K562 (cell line): Measurements from ENCODE around the gene KCND3. TPM values are rescaled to one million over a fixed set of nuclear protein-coding genes. Genes with fewer than 3 reads are reported as not detected.

Experiments
- ATAC-seq: fragments of 200-7000 bp; cut with Tn5 transposase; 3 replicates; pipeline ENCODE4 v1.9.1; 2020; ENCODE audit warnings: moderate library complexity
- BruUV-seq: library from RNA; stranded (reverse); fragments of 400-500 nt; replicated peaks from 2 replicates; lab custom pipeline; 2021; lab: Mats Ljungman, UMichigan
- CTCF ChIA-PET: fragments of 300-600 bp; formaldehyde crosslinking; extraction: SDS; loops from one replicate; lab custom pipeline; 2021; ENCODE audit warnings: low intra/inter-chr PET ratio; lab: Yijun Ruan, JAX
- POLR2A ChIA-PET: fragments of 300-600, 350-650 bp; sonication (Branson Sonifier 250); formaldehyde crosslinking; extraction: SDS; loops from one replicate; lab custom pipeline; 2021; ENCODE audit warnings: antibody characterized with exemption, inconsistent platforms; lab: Yijun Ruan, JAX
- DNase-seq, 4 experiments: peaks; one replicate each; pipeline versions ENCODE4 v3.0.0 to v3.0.0-alpha.2; 2011 to 2018; ENCODE audit warnings: low spot score in 3 of 4, mixed read lengths in 3 of 4; ENCODE audit errors: extremely low read depth in 1 of 4
- FAIRE-seq: peaks from 2 replicates; lab custom pipeline; 2011; peaks lifted over from hg19 to GRCh38; lab: Jason Lieb, UNC
- H2AFZ ChIP-seq: 2 replicates; pipeline ENCODE4 v1.6.0; 2011; ENCODE audit warnings: low read depth, low read length, control low read depth, inconsistent platforms
- H3K27ac ChIP-seq: fragments of 200-600 bp; 3 replicates; pipeline ENCODE4 v1.8.0; 2011; ENCODE audit warnings: low read depth, mild to moderate bottlenecking, control low read depth, inconsistent platforms, low read length, moderate library complexity, mixed read lengths; ENCODE audit errors: extremely low read depth
- H3K27me3 ChIP-seq, 2 experiments: fragments of 300-600 bp in 1 of 2; 2 replicates in 1 of 2; 3 replicates in 1 of 2; pipeline versions ENCODE4 v1.6.0 to v1.8.0; 2011; ENCODE audit warnings: inconsistent platforms in 2 of 2, low read length in 2 of 2, mild to moderate bottlenecking in 1 of 2, mixed read lengths in 1 of 2, moderate library complexity in 1 of 2; ENCODE audit not compliant: control insufficient read depth in 2 of 2, insufficient read depth in 2 of 2
- H3K36me3 ChIP-seq: fragments of 300-600 bp; 3 replicates; pipeline ENCODE4 v1.8.0; 2011; ENCODE audit warnings: mild to moderate bottlenecking, low read length, inconsistent platforms; ENCODE audit not compliant: control insufficient read depth, insufficient read depth
- H3K4me1 ChIP-seq, 2 experiments: fragments of 200-600 bp in 1 of 2; replicated peaks in 1 of 2; 2 replicates in 1 of 2; 3 replicates in 1 of 2; pipeline versions ENCODE4 v1.5.1 to v1.8.0; 2011; ENCODE audit warnings: inconsistent platforms in 2 of 2, low read length in 2 of 2, mild to moderate bottlenecking in 1 of 2, mixed read lengths in 1 of 2, moderate library complexity in 1 of 2; ENCODE audit not compliant: control insufficient read depth in 2 of 2, insufficient read depth in 2 of 2
- H3K4me2 ChIP-seq: 2 replicates; pipeline ENCODE4 v1.6.1; 2011; ENCODE audit warnings: low read length, control low read depth, inconsistent platforms, mixed read lengths; ENCODE audit not compliant: insufficient read depth
- H3K4me3 ChIP-seq: fragments of 200-600 bp; sonication (generic), shearing (Covaris generic); 2 replicates; pipeline ENCODE4 v1.5.1; 2016; ENCODE audit warnings: control low read depth, inconsistent platforms
- H3K79me2 ChIP-seq: fragments of 200-600 bp; 3 replicates; pipeline ENCODE4 v1.8.0; 2011; ENCODE audit warnings: low read length, inconsistent platforms; ENCODE audit not compliant: control insufficient read depth, insufficient read depth
- H3K9ac ChIP-seq, 2 experiments: 2 replicates each; pipeline versions ENCODE4 v1.6.0 to v1.6.1; 2011; ENCODE audit warnings: low read depth in 2 of 2, low read length in 2 of 2, control low read depth in 1 of 2, inconsistent platforms in 1 of 2, mild to moderate bottlenecking in 1 of 2, mixed read lengths in 1 of 2; ENCODE audit not compliant: insufficient read depth in 1 of 2
- H3K9me1 ChIP-seq: one replicate; pipeline ENCODE4 v1.6.0; 2011; ENCODE audit warnings: inconsistent platforms, mild to moderate bottlenecking, low read length, moderate library complexity; ENCODE audit not compliant: control insufficient read depth, insufficient read depth
- H3K9me3 ChIP-seq: replicated peaks from 2 replicates; pipeline ENCODE4 v1.5.1; 2011; ENCODE audit warnings: low read depth, low read length, inconsistent platforms; ENCODE audit not compliant: control insufficient read depth, insufficient read depth
- H4K20me1 ChIP-seq: replicated peaks from 2 replicates; pipeline ENCODE4 v1.6.1; 2011; ENCODE audit warnings: low read length, inconsistent platforms, mixed read lengths; ENCODE audit not compliant: control insufficient read depth, insufficient read depth
- BCLAF1 ChIP-seq, 2 experiments: fragments of 450-650 bp in 1 of 2; IDR thresholded peaks; 2 replicates each; pipeline ENCODE4 v1.6.1; 2011 to 2017; ENCODE audit warnings: low read depth in 2 of 2, antibody characterized with exemption in 1 of 2, borderline replicate concordance in 1 of 2, low read length in 1 of 2, mild to moderate bottlenecking in 1 of 2, mixed read lengths in 1 of 2; ENCODE audit not compliant: control insufficient read depth in 1 of 2
- ILK ChIP-seq: fragments of 450-650 bp; IDR thresholded peaks from 2 replicates; pipeline ENCODE4 v1.6.1; 2016; ENCODE audit warnings: missing genetic modification characterization, low read depth, mild to moderate bottlenecking, missing compliant biosample characterization, moderate library complexity, borderline replicate concordance
- SRSF9 ChIP-seq: fragments of 200-400 bp; formaldehyde crosslinking; IDR thresholded peaks from 2 replicates; pipeline ENCODE4 v1.6.1; 2017; ENCODE audit warnings: low read depth, low read length, borderline replicate concordance
- TRIM28 ChIP-seq: fragments of 450-650 bp; IDR thresholded peaks from 2 replicates; pipeline ENCODE4 v1.6.1; 2017
- ZNF143 ChIP-seq: sonication (generic); formaldehyde crosslinking; IDR thresholded peaks from 2 replicates; pipeline ENCODE4 v1.9.0; 2022; ENCODE audit warnings: mild to moderate bottlenecking, missing genetic modification reagents
- ZNF57 ChIP-seq: fragments of 450-650 bp; formaldehyde crosslinking; IDR thresholded peaks from 2 replicates; pipeline ENCODE4 v1.4.0; 2020; ENCODE audit warnings: mild to moderate bottlenecking, moderate library complexity
- ZSCAN32 ChIP-seq: fragments of 450-650 bp; formaldehyde crosslinking; IDR thresholded peaks from 2 replicates; pipeline ENCODE4 v1.4.0; 2020; ENCODE audit warnings: mild to moderate bottlenecking, moderate library complexity
- WGBS: fragments of 100-300 bp; shearing (Covaris generic); methylation state at CpG from one replicate; pipeline ENCODE4 v1.1.6; 2016; ENCODE audit warnings: low coverage, mixed read lengths; ENCODE audit not compliant: insufficient coverage; ENCODE audit errors: missing lambda C conversion rate; 5-methylcytosine and 5-hydroxymethylcytosine counted together
- in situ Hi-C: fragments of 300-500 bp; cut with MboI; formaldehyde crosslinking; loops from 4 replicates; pipeline ENCODE4 v1.15.0; 2018; ENCODE audit warnings: inconsistent platforms, mixed read lengths
- intact Hi-C: fragments of 100-400 bp; cut with micrococcal nuclease; formaldehyde crosslinking; loops from 2 replicates; pipeline ENCODE4 v1.14.2; 2022
- polyA plus RNA-seq, 8 experiments: library from polyadenylated mRNA; depleted of rRNA in 4 of 8; stranded (reverse) in 5 of 8; unstranded in 3 of 8; fragments of >200 nt; fragmentation: Nextera tagmentation in 2 of 8; fragmentation: Illumina TruSeq in 1 of 8; extraction: Ambion mirVana in 2 of 8; extraction: Trizol in 1 of 8; gene quantifications; 2 replicates each; pipeline versions ENCODE4 v1.2.1 to v1.2.3, GENCODE V29; 2011 to 2014; ENCODE audit warnings: inconsistent platforms in 1 of 8, missing spikeins in 1 of 8
- total RNA-seq, 7 experiments: library from RNA; depleted of rRNA in 6 of 7; stranded (reverse); fragments of >200 nt in 6 of 7; fragmentation: Illumina TruSeq in 2 of 7; extraction: Trizol in 2 of 7; gene quantifications; 2 replicates each; pipeline versions ENCODE4 v1.2.1 to v1.2.3, GENCODE V29; 2011 to 2021; ENCODE audit warnings: low replicate concordance in 1 of 7

Gene KCND3
- total and polyA plus RNA-seq, 9 of the 15 experiments (the other 6 are each of a cell fraction or from before 2014, with no cell fraction given) = not detected

- WGBS = 3% methylated on average over 8 of the region's 8 CpGs
- Histone ChIP-seq H3K79me2 (no peaks in the 10 kb centered on the region), H2AFZ (no peak overlapping the region), H3K4me2 (no peak overlapping the region), H3K9me1 (no peaks in the 10 kb centered on the region), H3K9ac (no peak overlapping the region), H4K20me1 (no peaks in the 10 kb centered on the region), H3K27me3 (peaks cover 19 to 30% of the 10 kb centered on the region in 2 experiments; a peak in 4 of 5 replicates), H3K9me3 (no peaks in the 10 kb centered on the region), H3K36me3 (no peaks in the 10 kb centered on the region), H3K4me1 (no peaks in the 10 kb centered on the region), H3K27ac (no peak overlapping the region), H3K4me3 (no peak overlapping the region)
- intact Hi-C loops = no loop called here
- ChIA-PET POLR2A (no interaction called here), CTCF (interaction anchor here (0.7 kb wide), 1 partner anchor 1012 kb away, joined by 3 read pairs; no protein-coding TSS in a partner anchor)
- no peak for ATAC-seq
- TF ChIP-seq ZNF143 (CRISPR knock-in tag) = 0 out of 2 replicates have a peak, but pooled peaks have one; percentile 20
- no peak for TF ChIP-seq ZNF57 (CRISPR knock-in tag)
- in situ Hi-C loops = no loop called here
- DNase-seq = no peak
- no TSS peak for BruUV-seq
- no peak for FAIRE-seq
Measured at GRCh38 chr1:111776861-111777260, 212.6 kb downstream of the KCND3 start.

- ATAC-seq (no peak), FAIRE-seq (no peak), DNase-seq (no peak)
- Histone ChIP-seq H3K4me2 (no peak overlapping the region), H4K20me1 (no peaks in the 10 kb centered on the region), H3K9me1 (no peaks in the 10 kb centered on the region), H3K27me3 (peaks cover 19 to 30% of the 10 kb centered on the region in 2 experiments; a peak in 4 of 5 replicates), H3K27ac (no peak overlapping the region), H3K4me1 (no peaks in the 10 kb centered on the region), H3K9me3 (no peaks in the 10 kb centered on the region), H3K4me3 (no peak overlapping the region), H2AFZ (no peak overlapping the region), H3K36me3 (no peaks in the 10 kb centered on the region), H3K79me2 (no peaks in the 10 kb centered on the region), H3K9ac (no peak overlapping the region)
- intact Hi-C loops = no loop called here
- BruUV-seq = no TSS peak
- no peak for TF ChIP-seq TRIM28
- no peak for TF ChIP-seq SRSF9
- no peak for TF ChIP-seq BCLAF1 (IDR thresholded peaks at IDR 0.05; ENCODE audit: borderline replicate concordance in 1 of 2, control insufficient read depth in 1 of 2, low read depth in 2 of 2, low read length in 1 of 2)
- TF ChIP-seq ZSCAN32 (CRISPR knock-in tag) = no peak
- TF ChIP-seq ILK = no peak
- in situ Hi-C loops = no loop called here
- WGBS = 4% methylated on average over 2 of the region's 2 CpGs
- POLR2A ChIA-PET = no interaction called here
- CTCF ChIA-PET = interaction anchor here (0.7 kb wide), 1 partner anchor 1012 kb away, joined by 3 read pairs; no protein-coding TSS in a partner anchor
Measured at GRCh38 chr1:111776391-111776790, 213.1 kb downstream of the KCND3 start.
